ENCODE data around the gene SLC25A25. TPM values are rescaled to one million over a fixed set of nuclear protein-coding genes. Genes with fewer than 3 reads are reported as not detected.
"Not testable (repeated sequence)": the region's sequence is repeated elsewhere in the genome, so short reads cannot be mapped to it uniquely, and the experiment has no call there.

The SLC25A25 gene
- total RNA-seq, 1 experiment from 2014 or later: 4.7 TPM

DNA sequence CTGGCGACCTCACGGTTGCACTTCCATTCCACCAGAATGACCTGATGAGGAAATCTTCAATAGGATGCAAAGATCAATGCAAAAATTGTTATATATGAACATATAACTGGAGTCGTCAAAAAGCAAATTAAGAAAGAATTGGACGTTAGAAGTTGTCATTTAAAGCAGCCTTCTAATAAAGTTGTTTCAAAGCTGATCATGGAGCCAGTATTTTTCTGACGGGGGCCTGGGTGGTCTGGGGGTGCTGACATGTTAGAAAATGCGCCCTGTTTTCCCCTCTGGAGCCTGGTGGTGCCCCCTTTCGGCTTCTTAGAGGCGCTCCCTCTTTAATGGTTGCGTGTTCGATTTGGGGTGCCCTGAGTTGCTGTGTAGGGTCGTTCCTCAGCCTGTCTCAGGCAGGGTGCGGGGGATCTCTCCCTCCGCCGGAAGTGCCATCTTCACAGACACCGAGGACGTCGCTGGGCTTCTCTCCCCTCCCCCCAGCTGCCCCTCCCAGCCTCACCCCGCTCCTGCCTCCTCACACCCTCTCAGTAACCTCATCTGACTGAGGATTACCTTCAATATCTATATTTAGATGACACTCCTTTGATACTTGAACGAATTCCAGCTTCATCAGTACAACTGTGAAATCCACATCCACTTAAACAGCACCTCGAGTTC lies 41.1 kb downstream of the SLC25A25 start:
- DNase-seq (ENCODE audit: low spot score): no peak

DNA sequence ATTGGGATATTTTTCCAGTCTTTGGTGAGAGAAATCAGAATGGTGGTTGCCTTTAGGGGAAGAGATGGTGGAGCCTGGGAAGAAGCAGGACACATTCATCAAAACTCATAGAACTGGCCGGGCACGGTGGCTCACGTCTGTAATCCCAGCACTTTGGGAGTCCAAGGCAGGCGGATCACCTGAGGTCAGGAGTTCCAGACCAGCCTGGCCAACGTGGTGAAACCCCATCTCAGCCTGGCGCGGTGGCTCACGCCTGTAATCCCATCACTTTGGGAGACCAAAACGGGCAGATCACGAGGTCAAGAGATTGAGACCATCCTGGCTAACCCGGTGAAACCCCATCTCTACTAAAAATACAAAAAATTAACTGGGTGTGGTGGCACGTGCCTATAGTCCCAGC lies 43.7 kb downstream of the SLC25A25 start:
- DNase-seq (ENCODE audit: low spot score): not testable (repeated sequence)

DNA sequence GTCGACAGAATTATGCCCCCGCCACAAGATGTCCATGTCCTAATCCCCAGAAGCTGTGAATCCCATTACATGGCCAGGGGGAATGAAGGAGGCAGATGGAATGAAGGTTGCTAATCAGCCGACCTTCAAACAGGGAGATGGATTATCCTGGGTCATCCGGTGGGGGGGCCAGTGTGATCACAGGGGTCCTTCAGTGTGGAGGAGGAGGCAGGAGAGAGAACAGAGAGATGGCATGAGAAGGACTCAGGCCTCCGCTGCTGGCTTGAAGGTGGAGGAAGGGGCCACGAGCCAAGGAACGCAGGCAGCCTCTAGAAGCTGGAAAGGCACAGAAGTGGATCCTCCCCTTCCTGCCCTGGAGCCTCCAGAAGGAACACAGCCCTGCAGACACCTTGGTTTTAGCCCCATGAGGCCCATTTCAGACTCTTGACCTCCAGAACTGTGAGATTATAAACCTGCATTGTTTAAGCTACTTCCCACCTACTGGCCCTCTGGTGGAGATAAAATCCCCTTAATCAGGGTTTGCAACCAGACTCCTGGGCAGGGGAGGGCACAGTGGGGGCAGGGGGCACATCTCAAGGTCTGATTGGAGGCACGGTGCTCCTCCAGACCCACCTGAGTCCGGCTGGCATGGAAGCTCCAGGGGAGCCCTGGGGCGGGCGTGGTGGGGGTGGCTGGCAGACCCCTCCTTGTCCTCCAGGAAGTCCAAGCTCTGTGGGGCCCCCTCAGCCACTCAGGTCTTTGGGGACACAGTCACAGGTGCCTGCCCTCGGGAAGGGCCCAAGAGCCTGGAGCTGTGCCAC lies 45.7 kb downstream of the SLC25A25 start:
- DNase-seq (ENCODE audit: low spot score): no peak

DNA sequence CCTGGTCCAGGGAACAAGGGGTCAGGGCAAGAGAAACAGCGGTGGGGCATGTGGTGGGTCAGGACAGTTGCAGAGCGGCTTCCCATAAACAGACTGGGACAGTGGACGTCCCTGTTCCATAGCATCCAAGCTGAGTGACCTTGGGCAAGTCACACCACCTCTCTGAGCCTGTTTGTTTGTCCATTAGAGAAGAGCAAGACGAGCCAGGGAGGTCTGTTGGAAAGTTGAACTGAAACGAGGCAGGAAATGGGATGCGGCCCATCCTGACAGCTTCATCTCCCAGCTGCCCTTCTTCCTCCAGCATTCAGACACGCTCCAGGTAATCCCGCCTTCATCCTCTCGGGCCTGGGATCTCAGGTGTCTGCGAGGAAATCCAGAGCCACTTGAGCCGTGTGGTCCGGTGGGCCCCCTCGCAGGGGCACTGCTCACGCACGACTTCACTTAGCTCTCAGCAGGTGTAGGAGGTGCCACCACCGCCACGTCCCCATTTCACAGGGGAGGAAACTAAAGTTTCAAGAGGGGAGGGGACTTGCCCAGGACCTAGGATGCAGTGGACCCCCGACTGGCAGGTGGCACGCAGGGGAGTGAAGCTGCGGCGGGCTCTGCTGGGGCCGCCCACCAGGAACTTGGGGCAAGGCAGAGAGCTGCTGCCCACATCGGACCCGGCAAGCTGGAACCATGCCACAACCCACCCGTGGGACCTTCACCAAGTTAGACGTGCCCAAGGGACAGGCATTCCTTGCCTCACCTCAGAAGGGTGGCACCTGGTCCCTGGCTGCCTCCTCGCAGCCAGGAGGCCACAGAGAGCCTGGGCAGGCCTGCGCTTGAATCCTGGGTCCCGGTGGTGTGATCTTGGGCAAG lies 46.5 kb downstream of the SLC25A25 start:
- DNase-seq (ENCODE audit: low spot score): no peak

DNA sequence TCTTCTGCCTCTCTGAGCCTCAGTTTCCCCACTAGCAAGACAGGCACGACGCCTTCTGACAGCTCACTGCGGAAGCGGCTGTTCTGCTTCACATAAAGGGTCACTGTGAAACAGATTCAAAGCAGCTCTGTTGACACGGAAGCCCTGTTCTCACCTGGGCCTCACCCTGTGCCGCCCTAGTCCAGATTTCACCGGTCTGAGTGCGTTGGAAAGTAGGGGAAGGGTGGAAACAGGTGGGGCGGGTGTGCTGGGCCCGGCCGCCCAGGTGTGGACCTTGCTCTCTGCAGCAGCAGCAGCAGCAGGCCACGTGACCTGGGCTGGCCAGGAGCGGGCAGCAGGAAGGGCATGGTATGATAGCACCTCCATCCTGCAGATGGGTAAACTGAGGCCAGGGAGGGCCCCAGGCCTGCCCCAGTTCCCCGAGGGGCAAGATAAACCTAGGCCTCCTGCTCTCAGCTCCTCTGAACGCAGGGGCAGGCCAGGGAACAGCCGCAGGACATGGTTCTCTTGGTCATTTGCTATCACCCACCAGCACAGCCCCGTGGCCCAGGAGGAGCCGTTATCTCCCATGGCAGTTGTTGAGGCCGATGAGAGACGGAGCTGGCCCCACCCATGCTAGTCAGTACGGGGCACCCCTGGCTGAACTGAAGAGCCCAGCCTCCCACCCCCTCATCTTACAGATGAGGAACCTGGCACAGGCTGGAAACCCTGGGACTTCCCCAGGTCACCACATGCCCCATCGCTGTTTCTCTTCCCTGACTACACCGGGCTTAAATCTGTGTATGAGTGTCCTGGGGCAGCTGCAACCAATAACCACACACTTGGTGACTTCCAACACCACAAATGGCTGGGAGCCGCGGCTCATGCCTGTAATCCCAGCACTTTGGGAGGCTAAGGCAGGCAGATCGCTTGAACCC lies 47.4 kb downstream of the SLC25A25 start:
- DNase-seq (ENCODE audit: low spot score): no peak

DNA sequence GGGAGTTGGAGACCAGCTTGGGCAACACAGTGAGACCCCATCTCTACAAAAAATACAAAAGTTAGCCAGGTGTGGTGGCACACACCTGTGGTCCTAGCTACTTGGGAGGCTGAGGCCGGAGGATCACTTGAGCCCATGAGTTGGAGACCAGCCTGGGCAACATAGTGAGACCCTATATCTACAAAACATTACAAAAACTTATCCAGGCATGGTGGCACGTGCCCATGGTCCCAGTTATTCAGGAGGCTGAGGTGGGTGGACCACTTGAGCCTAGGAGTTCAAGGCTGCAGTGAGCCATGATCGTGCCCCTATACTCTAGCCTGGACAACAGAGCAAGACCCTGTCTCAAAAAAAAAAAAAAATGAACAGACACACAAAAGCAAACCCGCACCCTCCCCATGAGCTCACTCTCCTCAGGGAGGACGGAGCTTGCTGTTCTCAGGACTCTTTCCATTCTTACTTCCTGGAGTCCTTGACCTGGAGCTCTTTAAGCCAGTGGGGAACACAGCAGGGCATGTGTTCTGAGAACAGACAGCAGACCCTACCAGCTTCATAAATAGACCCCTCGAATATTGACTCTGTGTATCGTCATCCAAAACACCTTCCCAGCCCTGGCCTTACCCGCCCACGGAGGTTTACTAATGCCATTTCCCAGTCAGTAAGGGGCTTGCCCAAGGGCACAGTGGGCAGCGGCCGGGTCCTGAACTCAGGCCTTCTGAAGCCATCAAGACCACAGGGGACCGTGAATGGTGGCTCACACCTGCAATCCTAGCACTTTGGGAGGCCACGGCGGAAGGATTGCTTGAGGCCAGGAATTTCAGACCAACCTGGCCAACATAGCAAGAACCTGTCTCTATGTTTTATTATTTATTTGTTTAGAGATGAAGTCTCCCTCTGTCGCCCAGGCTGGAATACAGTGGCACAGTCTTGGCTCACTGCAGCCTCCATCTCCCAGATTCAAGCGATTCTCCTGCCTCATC lies 48.4 kb downstream of the SLC25A25 start:
- DNase-seq (ENCODE audit: low spot score): no peak

DNA sequence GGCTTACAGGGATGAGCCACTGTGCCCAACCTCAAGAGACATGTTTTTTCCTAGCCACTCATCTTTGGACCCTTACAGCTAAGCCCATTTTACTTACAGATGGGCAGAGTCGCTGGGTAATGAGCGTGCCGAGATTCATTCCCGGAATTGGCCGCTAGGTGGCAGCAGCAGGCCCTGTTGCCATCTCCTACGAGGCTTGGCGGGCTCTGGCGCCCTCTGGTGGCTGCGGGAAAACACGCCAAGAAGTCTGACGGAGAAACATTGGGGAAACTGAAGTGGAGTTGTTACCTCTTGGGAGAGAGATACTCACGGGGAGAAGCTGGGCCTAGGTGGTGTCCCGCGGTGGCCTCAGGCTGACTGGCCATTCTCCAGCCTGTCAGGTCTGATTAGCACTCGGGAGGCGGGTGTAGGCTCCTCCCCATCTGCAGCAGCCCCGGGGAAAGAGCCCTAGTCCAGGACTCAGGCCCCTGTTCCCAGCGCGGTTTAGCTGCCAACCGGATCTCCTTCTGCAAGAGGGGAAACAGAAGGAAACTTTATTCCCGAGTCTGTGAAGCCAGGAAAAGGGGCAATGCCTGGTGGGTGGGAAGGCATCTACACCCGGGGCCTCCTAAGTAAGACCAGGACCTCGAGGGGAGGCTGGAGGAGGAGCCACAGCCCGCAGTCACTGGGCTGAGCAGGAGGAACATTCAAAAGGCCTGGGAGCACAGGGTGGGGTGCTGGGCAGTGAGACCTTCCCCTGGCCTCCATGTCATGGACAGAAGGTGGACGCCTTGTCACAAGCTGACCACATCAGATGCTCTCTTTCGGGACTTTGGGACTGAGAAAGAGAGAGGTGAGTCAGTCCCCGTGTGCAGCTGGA lies 49.8 kb downstream of the SLC25A25 start:
- DNase-seq (ENCODE audit: low spot score): peak; percentile 70

DNA sequence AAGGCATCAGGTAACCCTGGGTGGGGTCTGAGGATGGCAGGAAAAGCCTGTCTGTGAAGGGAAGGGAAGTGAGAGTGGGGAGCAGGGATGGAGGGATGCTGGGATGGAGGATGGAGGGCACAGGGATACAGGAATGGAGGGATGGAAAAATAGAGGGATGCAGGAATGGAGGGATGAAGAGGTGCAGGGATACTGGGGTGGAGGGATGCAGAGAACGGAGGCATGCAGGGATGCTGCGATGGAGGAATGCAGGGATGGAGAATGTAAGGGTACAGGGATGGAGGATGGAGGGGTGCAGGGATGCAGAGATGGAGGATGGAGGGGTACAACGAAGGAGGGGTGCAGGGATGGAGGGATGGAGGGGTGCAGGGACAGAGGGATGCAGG lies 50.4 kb downstream of the SLC25A25 start:
- no peak for DNase-seq (ENCODE audit: low spot score)

DNA sequence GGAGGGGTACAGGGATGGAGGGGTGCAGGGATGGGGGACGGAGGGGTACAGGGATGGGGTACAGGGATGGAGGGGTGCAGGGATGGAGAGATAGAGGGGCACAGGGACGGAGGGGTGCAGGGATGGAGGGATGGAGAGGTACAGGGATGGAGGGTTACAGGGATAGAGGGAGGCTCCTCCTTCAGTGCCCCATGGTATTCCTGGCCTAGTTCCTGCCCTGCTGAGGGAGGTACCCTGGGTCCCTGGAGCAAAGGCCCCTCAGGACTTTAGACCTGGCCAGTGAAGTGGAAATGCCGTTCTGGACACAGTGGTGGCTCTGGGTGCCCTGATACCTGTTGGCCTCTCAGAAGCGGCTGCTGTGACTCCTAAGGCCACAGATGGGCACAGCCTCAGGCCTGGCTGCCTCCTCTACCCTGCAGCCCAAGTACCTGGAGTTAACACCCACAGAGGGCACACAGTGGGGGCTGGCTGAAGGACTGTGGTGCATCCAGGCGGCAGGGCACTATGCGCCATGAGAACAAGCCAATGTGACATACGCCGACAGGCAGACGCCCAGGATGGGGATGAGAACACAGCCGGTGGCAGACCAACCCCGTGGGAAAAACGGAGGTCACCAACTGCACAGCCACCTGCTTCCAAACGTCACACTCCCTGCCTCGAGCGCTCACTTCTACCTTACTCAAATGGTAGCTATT lies 51.1 kb downstream of the SLC25A25 start:
- DNase-seq (ENCODE audit: low spot score): no peak

DNA sequence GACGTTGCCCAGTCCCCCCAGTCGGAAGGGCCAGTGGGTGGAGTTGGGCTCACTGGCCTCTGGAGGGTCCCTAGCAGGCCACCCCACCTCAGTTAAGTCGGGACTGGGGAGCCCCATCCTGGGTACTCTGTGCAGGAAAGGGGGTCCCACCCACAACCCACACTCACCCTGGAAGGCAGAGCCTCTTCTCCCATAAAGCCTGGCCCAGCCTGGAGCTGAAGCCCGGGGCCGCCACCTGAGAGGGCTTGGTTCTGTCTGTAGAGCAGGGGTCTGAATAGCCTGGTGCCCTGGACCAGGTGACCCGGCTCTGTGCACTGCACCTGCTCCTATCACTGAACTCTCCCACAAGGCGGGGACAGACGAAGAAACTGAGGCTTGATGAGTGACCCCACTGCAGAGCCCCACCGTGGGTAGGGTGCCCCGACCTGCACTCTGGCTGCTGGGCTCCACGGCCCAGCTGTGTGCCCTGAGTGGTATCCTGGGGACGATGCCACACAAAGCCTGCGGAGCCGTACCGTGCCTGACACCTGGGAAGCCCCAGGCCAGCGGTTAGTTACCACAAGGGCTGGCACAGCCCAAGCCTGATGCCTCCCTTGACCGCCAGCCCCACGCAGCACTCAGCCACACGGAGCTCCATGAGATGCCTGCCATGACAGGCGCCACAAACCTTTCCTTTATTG lies 52.2 kb downstream of the SLC25A25 start:
- DNase-seq (ENCODE audit: low spot score): no peak

DNA sequence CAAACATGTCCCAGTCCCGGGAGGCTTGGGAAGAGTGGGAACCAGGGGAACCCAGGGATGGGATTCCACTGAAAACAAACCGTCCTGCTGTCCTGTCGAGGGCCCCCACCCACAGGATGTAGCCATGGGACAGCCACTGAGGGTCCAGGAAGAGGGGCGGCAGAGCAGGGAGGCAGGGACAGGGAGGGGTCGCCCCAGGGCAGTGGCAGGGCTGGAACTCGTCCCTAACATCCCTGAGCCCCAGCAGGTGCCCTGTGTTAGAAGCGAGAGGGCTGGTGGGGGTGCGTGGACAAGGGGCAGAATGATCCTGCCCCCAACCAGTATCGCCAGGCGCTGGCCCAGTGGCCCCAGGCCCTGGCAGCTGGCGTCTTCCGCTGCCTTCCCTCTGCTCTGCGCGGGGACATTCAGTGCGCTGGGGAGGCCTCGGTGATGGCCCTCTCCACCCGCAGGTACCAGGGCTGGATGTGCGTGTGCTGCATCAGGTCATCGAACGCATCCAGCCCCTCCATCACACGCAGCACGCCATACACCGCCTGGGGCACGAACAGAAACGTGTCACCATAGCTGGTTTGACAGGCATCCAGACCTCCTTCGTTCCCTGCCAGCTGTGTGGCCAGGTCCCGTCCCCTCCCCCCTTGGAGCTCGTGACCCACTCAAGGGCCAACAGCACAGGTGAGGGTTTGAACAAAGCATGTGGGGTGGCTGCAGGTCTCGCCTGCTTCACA lies 52.9 kb downstream of the SLC25A25 start:
- DNase-seq (ENCODE audit: low spot score): no peak

DNA sequence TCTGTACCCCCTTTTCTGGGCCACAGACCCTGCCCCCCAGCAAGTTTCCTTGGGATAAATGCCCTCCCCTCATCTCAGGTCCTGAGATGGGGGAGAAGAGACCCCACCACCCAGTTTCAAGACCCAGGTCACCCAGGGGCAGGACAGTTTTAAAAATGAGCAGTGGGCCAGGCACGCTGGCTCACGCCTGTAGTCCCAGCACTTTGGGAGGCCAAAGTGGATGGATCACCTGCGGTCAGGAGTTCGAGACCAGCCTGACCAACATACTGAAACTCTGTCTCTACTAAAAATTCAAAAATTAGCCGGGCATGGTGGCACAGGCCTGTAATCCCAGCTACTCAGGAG lies 53.4 kb downstream of the SLC25A25 start:
- DNase-seq (ENCODE audit: low spot score): no peak

DNA sequence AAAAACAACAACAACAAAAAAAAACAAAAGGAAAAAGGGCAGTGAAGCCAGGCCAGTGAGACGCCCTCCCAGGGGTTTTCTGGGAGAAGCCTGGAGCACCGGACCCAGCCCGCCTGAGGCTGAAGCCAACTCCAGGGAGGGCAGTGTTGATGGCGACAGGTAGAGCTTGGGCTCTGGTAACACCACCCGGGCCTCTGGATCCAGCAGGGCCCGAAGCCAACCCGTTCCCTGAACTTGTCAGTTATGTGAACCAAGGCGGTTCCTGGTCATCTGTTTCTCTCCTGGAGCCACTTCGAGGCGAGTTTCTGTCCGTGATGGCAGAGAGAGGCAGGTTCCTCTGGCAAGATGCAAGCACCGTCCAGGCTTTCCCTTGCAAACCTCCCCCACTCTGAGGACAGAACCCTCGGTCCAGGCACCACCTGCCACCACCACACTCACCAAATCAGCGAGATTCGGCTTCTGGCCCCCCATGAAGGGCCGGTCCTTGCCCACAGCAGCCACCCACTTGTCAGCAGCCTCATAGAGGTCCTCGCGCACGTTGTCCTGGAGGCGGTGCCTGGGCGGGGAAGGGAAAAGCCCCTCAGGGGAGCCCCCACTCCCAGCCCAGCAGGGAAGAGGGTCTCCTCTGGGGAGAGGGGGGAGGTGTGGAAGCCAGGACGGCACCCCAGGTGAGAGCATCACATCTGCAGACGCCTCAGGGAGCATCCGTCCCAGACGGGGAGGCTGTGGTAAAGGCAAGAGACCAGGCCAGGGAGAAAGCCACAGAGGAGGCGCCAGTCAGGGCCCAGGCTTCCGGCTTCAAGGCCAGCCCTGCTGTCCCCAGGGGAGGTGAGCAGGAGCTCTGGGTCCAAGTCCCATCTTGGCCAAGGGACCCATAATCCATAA lies 54.1 kb downstream of the SLC25A25 start:
- no peak for DNase-seq (ENCODE audit: low spot score)

DNA sequence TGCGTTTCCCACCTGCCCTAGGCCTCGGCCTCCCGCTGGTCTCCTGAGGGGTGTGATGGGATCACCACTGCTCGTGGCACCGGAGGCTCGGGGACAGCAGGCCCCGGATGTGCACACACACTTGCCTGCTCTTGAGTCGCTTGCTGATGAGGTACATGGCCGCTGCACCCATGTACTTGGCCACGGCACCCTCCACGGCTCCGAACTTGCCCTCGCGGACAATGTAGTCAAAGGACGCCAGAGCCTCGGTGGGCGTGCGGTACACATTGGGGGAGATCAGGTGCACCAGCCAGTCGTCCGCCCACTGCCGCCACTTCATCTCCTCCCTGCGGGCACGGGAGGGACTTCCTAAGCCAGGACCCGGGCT lies 54.8 kb downstream of the SLC25A25 start:
- no peak for DNase-seq (ENCODE audit: low spot score)

DNA sequence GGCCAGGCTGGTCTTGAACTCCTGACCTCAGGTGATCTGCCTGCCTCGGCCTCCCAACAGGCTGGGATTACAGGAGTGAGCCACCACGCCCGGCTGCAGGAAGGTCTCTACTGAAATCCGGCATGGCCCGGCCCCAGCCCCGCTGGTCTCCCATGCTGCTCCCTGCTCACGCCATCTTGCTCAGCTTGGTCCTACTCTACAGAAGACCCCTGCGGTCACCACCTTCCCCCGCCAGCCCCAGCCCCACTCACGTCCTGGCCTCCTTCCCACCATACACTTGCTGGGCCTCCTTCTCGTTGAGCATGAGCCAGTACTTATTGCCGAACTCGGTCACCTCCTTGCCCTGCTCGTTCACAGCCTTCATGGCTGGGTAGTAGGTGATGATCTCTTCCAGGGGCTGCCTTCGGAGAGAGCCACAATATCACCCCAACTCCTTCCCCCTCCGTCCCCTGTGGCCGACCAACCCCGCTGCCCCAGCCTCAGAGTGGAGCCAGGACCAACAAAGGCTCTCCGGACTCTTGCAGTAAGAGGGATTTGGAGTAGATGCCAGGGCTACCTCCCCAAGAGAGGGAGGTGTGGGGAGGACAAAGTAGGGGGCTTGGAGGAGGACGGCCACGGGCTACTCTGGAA lies 55.5 kb downstream of the SLC25A25 start:
- DNase-seq (ENCODE audit: low spot score): no peak

DNA sequence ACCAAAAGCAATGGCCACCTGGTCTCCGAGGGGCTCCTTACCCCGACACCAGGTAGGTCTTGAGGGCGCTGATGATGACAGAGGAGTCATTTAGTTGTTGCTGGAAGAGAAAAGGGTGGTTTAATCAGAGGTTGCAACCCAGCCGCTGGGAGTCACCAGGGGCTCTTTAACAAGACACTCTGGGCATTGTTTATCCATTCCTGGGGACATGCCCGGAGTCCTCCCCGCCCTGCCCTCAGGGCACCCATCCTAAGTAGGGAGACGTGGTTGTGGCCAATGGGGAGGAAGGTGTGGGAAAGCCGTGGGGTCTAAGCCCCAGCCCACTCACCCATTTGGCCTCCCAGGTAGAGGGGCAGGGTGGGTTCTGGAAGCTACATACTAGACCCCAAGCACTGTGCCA lies 56.4 kb downstream of the SLC25A25 start:
- DNase-seq (ENCODE audit: low spot score): no peak

Data from H4 (cell line).